ENCODE measurements around the gene HEXIM1. TPM values are rescaled to one million over a fixed set of nuclear protein-coding genes. Genes with fewer than 3 reads are reported as not detected.
A peak's percentile ranks its signal among the peaks of the same experiment; 100 is the strongest.

HEXIM1 gene
- total RNA-seq, 6 experiments from 2014 or later = 14.0 to 27.1 (median 19.6) TPM

DNA sequence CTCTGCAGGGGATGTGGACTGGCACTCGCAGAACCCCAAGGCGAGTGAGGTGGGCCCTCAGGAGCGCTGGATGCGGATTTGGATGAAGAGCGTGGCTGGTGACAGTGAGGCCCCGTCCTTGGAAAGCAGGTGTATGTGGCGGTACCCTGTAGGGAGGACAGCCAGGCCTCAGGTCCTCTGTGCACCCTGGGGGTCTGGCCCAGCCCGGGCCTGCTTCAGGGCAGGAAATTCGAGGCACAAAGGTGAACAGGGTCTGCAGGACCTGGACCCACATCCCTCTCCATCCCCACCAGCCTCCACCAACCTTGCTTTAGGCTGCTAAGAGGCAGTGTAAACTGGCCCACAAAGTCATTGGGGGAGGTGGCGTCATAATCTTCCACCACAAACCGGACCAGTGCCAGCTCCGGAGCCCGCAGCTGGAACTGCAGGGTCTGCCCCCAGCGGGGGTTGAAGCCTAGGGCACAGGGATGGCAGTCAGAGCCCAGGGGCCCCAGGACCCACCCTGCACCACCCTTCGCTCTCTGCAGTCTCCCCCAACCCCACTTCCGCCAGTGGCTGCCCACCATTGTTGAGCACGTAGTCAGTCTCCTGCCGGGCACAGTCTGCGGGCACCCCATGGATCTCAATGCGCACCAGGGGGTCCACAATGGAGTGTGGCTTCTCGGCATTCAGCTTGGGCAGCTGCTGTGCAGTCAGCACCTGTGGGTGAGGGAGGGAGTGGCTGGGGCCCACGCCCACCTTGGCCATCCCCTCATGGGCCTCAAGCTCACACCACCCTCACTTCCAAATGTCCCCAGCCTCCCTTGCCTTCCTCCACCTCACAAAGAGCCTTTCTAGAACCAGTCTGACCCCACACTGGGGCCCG is 35.5 kb upstream of the HEXIM1 start:
- no peak overlapping the region for H3K27ac ChIP-seq
- DNase-seq = peak in 1 of 3 donors; percentile 43
- TF ChIP-seq, protein P1, sequence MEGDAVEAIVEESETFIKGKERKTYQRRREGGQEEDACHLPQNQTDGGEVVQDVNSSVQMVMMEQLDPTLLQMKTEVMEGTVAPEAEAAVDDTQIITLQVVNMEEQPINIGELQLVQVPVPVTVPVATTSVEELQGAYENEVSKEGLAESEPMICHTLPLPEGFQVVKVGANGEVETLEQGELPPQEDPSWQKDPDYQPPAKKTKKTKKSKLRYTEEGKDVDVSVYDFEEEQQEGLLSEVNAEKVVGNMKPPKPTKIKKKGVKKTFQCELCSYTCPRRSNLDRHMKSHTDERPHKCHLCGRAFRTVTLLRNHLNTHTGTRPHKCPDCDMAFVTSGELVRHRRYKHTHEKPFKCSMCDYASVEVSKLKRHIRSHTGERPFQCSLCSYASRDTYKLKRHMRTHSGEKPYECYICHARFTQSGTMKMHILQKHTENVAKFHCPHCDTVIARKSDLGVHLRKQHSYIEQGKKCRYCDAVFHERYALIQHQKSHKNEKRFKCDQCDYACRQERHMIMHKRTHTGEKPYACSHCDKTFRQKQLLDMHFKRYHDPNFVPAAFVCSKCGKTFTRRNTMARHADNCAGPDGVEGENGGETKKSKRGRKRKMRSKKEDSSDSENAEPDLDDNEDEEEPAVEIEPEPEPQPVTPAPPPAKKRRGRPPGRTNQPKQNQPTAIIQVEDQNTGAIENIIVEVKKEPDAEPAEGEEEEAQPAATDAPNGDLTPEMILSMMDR (IDR thresholded peaks at IDR 0.05) = no peak
- H3K4me3 ChIP-seq = no peak overlapping the region
- intact Hi-C loops (cut with DNase I) = loop anchor here in 1 of 2 donors (10.0 kb wide), 1 partner anchor 338 kb away; no protein-coding TSS in a partner anchor
- 90% methylated on average over 2 of the region's 23 CpGs for WGBS (ENCODE audit: insufficient coverage, low coverage, low lambda C conversion rate, missing lambda C conversion rate)
- peaks cover 0 to 4% (median 0%) of the 10 kb centered on the region in 4 donors for H3K4me1 ChIP-seq
- ATAC-seq = no peak
- H3K27me3 ChIP-seq = no peaks in the 10 kb centered on the region
- peaks cover 0 to 5% (median 0%) of the 10 kb centered on the region in 4 donors for H3K36me3 ChIP-seq
- H3K9me3 ChIP-seq = no peaks in the 10 kb centered on the region

DNA sequence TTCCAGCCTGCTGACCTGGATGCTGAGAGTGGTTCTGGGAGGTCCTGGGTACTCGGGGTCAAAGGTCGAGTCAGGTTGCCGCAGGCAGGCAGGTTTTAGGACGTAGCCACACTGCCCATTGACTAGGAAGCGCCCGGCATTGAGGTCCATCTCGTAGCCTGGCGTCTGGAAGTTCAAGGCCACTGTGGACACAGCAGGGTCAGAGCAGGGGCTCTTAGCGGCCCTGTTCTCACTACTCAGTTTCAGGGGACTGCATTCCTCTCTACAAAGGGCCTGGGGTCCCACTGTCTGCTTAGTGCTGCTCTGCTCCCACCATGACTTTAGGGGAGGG is 34.9 kb upstream of the HEXIM1 start:
- no peak for TF ChIP-seq POLR2A (IDR thresholded peaks at IDR 0.05)
- TF ChIP-seq, protein P1 (IDR thresholded peaks at IDR 0.05) = no peak
- Histone ChIP-seq H3K4me3 (no peak overlapping the region), H3K27me3 (no peaks in the 10 kb centered on the region), H3K9me3 (no peaks in the 10 kb centered on the region), H3K36me3 (no peaks in the 10 kb centered on the region), H3K4me1 (peaks cover 0 to 4% (median 0%) of the 10 kb centered on the region in 4 donors), H3K27ac (no peak overlapping the region)
- ATAC-seq (peak in 1 of 4 donors; percentile 3), DNase-seq (no peak)
- intact Hi-C loops (cut with DNase I) = loop anchor here in 1 of 2 donors (10.0 kb wide), 1 partner anchor 339 kb away; no protein-coding TSS in a partner anchor
- no CpG with 5 or more reads among the region's 9 CpGs for WGBS (ENCODE audit: insufficient coverage, low coverage, low lambda C conversion rate, missing lambda C conversion rate)

DNA sequence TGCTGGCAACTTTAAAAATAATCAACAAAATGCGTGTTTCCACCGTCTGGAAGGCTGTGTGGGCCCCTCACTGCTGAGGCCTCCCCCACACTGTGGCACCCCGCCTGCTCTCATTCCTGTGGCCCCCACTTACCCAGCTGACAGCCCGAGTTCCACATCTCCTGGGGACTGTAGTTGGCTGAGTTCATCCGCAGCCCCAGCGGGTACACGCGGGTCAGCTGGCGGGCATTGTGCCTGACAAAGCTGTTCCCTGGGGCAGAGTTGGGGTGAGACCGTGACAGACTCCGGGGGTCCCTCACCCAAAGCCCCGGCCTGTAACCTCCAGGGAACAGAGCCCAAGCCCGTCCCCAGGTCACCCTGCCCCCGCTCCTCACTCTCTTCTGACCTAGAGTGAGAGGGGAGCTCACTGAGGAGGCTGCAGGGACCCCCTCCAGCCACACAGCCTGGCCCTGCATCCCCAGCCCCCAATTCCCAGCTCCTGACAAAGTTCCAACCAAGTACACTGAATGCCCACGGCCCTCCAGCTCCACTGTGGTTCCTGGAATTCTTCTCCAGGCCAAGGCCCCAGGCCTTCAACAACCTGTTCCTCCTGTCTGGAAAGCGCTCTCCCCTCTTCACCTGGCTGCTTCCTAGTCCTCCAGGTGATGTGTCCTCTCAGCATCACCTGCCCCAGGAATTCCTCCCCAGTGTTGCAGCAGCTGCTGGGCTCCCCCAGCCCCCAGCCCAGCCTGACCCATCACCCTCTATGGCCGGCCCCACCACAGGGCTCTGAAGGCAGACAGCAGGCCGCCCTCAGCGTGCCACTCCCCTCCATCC is 34.0 kb upstream of the HEXIM1 start:
- Histone ChIP-seq H3K27me3 (no peaks in the 10 kb centered on the region), H3K4me3 (no peak overlapping the region), H3K4me1 (peaks cover 0 to 4% (median 0%) of the 10 kb centered on the region in 4 donors), H3K9me3 (no peaks in the 10 kb centered on the region), H3K27ac (no peak overlapping the region), H3K36me3 (no peaks in the 10 kb centered on the region)
- TF ChIP-seq POLR2A (IDR thresholded peaks at IDR 0.05) = no peak
- TF ChIP-seq, protein P1 (IDR thresholded peaks at IDR 0.05) = no peak
- 85% methylated on average over 5 of the region's 19 CpGs for WGBS (ENCODE audit: insufficient coverage, low coverage, low lambda C conversion rate, missing lambda C conversion rate)
- DNase-seq (peak in 1 of 3 donors; percentile 44), ATAC-seq (no peak)
- intact Hi-C loops (cut with DNase I) = loop anchor here in 1 of 2 donors (10.0 kb wide), 1 partner anchor 340 kb away; no protein-coding TSS in a partner anchor

DNA sequence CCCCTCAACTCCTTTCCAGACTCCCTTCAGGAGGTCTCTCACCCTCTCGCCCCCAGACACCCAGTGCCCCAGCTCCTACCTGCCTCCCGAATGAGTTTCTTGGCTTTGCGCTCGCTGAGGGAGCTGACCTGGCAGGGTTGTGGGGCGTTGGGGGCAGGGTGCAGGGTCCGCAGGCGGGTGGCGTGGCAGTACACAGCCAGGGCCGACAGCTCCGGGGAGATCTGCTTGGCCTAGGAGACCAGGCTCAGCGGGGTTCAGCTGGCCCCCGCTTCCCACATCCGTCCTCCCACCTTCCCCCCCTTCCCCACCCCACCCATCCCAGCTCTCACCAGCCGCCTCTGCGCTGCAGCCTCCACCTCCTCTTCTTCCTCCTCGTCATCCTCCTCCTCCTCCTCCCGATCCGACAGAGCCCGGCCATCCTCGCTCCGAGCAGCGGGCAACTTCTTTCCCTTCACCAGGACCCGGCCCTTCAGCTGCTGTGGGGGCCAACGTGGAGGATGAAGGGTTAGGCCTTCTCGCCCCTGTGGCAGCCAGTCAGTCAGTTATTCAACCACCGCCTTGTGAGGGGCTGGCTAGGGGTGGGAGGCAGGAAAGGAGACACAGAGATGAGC is 33.2 kb upstream of the HEXIM1 start:
- 79% methylated on average over 11 of the region's 26 CpGs for WGBS (ENCODE audit: insufficient coverage, low coverage, low lambda C conversion rate, missing lambda C conversion rate)
- Histone ChIP-seq H3K9me3 (no peaks in the 10 kb centered on the region), H3K27ac (no peak overlapping the region), H3K4me3 (no peak overlapping the region), H3K36me3 (no peaks in the 10 kb centered on the region), H3K4me1 (peaks cover 0 to 4% (median 0%) of the 10 kb centered on the region in 4 donors), H3K27me3 (no peaks in the 10 kb centered on the region)
- DNase-seq (no peak), ATAC-seq (no peak)
- TF ChIP-seq POLR2A (IDR thresholded peaks at IDR 0.05) = no peak
- TF ChIP-seq, protein P1 (IDR thresholded peaks at IDR 0.05) = no peak
- intact Hi-C loops (cut with DNase I) = loop anchor here in 1 of 2 donors (10.0 kb wide), 1 partner anchor 340 kb away; no protein-coding TSS in a partner anchor
